ENCODE results near the gene BMP2K.

The BMP2K gene

DNA sequence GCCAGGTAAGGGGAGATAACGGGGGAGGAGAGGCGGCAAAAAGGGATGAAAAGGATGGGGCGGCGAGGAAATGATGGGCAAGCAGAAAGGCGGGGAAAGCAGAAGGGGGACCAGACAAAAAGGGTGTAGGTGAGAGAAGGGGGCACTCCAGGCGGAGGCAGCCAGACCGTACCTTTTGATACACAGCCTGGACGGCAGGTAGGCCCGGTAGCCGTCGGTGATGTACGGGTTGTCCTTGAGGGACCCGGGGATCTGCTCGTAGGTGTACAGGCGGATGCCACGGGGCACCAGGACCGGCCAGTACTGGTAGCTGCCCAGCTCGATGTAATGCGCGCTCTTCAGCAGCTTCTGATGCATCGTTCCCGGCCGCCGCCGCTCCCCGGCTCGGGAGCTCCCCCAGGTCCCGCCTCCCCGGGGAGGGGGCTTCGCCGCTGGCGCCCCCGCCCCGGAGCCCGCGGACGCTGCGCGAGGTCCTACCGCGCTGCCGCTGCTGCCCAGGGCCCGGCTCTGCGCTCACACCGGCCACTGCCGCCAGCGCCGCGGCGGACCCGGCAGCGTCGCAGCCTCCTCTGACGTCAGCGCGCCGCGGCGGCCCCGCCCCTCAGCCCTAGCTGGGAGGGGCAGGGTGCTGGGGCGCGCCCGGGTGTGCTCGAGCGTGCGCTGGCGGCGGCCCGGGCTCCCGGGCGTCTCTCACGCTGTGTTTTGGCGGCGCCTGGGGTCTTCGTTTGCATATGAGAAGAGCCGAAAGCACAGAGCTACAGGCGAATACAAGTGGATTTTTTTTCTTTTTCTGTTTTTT, 162.9 kb downstream of the BMP2K start, which contains the start of gene PAQR3:
PAQR3 (minus strand) TSS at position 571 of the 799 bp plus-strand sequence; CDS start at position 357, 214 bp downstream.
- peak; percentile 71 for DNase-seq

DNA sequence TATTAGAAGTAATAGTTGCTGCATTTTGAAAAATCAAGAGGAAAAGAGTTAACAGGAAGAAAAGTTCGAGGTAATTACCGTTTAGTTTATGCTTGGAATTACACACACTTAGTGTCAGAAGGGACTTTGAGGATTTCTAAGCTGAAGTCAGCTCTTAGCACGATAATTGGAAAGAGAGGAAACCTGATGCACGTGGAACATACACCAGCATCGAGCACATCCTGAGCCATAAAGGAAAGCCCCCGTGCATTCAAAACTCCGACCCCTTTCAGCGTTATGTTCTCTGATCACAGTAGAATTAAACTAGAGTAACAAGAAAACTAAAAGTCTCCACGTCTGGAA, 163.5 kb downstream of the BMP2K start:
- no peak for DNase-seq

DNA sequence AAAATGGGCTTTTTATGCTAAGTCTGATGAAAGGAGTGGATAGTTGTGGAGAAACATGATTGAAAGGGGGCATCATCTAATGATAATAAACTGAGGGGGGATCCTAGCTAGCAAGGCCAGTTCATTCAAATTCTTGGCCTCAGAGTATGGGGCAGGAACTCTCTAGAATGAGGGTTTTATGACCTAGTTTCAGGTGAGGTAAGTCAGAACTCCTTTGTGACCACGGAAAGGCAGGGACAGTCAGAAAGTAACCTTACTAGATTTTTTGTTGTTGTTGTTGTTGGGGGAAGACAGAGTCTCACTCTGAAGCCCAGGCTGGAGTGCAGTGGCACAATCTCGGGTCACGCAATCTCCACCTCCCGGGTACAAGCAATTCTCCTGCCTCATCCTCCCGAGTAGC, 164.6 kb downstream of the BMP2K start:
- DNase-seq, result no peak

DNA sequence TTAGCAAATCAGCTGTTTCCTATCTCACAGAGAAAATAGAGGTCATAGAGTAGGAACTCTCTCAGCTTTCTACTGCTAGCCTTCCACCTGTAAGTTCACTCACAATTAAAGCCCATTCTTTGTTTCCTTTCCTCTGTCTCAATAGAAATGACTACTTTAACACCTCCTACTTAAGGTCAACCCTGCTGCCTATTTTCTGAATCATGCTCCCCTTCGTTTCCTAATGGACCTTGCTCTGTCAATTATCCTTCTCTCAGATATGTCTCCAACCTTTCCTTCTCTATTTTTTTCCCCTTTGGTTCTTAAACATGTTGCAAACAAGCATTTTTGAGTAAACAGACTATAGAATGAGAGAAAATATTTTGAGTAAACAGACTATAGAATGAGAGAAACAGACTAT, 168.2 kb downstream of the BMP2K start:
- no peak for DNase-seq

DNA sequence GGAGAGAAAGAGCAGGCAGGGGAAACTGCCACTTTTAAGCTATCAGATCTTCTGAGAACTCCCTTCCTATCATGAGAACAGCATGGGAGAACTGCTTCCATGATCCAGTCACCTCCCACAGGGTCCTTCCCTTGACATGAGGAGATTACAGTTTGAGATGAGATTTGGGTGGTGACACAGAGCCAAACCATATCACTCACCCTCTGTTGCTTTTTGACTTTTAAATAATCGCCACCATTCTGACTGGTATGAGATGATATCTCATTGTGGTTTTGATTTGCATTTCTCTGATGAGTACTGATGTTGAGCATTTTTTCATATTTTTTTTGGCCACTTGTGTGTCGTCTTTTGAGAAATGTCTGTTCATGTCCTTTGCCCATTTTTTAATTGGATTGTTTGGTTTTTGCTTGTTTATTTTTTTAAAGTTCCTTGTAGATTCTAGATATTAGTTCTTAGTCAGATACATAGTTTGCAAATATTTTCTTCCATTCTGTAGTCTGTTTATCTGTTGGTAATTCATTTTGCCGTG, 169.6 kb downstream of the BMP2K start:
- DNase-seq, result no peak

DNA sequence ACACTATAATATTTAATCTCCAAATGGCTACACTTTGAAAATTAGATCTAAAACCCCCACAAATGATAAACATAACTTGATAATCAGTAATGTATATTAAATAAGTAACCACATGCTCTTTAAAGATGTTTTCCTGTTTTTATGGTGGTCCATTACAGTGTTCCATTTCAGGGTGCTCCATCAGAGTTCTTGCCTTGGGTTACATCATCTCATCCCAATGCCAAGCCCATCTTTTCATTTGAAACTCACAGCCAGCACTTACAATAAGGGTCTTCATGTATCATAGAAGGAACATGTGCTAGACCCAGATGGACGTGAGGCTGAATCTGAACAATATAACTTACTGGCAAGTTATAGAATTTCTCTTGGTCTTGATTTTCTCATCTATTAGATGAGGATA, 173.6 kb downstream of the BMP2K start:
- no peak for DNase-seq

DNA sequence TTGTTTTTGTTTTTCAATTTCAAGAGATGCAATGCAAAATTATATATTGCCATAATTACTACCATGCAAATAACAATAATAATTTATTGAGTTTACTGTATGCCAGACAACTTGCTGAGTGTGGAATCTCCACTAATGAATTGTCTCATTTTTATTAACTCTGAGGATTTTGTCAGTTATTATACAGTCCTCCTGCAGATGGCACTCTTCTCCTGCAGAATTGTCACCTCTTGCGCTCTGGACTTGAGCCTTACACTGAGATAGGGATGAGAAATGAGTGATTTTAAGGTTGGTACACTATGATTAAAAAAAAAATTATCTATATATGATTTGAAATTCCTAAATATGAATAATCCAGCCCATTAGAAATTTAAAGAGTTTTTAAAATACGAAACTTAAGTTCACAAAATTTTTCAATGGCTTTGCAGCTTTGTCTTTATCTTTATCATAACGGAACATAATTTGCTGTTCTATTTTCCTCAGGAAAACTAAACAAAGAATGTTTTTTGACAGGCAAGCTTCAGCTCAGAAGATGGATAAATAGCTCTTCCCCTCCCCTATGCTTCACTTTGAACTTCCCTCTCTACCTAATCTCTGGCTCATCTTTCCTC, 175.8 kb downstream of the BMP2K start:
- peak; percentile 62 for DNase-seq

DNA sequence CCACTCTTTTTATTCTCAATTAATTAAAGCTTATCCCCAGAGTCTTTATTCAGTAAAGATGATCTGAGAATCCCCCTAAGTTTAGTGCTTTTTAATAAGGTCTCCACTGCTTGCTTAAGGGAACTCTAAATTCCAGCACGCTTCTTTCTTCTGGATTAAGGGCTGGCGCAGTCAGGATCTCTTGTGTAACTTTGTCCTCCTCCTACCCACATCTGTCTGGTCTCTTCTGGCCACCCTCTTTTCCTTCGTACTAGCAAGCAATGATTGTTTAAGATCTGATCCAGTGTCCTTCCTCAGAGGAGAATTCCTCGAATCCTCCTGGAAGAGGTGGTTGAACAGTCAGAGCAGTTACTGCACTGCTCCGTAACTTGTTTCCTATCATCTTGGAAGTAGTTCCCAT, 177.1 kb downstream of the BMP2K start:
- no peak for DNase-seq

DNA sequence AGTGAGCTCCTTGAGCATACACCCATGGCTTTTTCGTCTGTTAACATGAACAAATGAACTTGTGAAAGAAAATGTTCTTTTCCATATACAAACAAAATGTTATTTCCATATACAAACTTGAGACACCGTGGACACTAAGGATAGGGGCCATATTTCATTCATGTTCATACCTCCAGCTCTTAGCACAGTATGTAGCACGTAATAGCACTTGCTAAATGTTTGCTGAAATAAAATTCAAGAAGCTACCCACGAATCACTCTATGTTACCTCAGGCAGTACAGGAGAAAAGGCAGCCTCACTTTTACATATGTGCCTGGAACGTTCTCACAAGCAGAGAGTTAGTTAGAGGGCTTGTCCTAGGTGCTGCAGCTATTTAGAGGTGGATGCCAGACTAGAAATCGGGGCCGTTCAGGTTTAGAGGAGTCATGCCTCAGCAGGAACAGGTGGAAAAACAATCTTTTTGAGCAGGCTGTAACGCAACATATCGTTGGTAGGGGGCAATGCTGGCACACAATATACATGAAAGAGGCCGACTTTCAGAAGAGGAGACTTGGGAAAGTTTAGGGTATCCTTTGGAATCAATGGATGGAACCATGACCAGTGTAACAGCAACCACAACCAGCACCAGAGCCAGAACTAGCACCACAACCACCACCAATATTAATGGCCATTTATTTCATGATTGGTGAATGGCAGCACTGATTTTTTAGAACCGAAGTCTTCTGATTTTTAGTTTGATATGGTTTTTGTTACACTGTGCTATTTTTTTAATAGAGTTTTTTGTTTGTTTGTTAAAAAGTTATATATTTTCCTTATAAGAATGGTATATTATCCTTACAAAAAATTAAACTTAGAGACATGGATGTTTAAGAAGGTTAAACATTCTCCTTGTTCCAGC, 177.9 kb downstream of the BMP2K start:
- no peak for DNase-seq

DNA sequence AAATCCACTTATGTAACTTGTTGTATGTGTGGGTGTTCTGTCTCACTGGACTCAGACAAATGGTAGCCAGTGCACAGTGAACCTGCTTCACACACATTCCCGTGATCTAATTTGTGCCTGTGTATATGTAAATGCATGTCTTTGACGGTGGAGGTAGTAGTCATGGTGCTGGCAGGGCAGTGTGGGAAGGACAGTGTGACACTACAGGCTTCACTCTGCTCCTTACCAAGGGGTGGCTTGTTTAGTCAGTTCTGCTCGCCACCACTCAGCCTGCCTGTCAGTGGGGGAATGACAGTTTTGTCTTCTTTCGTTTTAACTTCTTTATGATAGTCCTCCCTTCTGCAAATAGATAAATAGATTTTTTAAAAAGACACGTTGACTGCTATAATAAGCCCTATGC, 180.8 kb downstream of the BMP2K start:
- DNase-seq, result no peak

DNA sequence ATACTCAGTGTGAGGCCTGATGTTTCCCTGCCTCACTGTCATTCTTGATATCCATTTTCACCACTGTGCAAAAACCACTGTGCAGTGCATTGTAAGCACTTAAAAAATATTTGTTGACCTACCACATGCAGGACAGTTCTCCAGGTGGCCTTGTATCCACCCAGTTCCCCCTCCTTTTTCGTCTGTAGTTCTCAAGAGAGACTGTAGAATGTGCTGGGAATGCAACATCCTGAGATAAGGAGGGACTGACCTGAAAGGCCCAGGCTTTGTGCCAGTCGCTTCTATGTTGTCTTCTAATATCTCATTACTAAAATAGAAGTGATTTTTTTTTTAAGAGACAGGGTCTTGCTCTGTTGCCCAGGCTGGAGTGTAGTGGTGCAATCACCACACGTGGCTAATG, 184.8 kb downstream of the BMP2K start:
- no peak for DNase-seq

Measured in CD4-positive, alpha-beta T cell treated with Interleukin-4 for 4 hours (primary cell).